ENCODE results near the gene TSPAN18. TPM values are rescaled to one million over a fixed set of nuclear protein-coding genes. Genes with fewer than 3 reads are reported as not detected.

TSPAN18 gene
- total and polyA plus RNA-seq, 2 experiments from 2014 or later: 0.20 to 0.54 TPM

DNA sequence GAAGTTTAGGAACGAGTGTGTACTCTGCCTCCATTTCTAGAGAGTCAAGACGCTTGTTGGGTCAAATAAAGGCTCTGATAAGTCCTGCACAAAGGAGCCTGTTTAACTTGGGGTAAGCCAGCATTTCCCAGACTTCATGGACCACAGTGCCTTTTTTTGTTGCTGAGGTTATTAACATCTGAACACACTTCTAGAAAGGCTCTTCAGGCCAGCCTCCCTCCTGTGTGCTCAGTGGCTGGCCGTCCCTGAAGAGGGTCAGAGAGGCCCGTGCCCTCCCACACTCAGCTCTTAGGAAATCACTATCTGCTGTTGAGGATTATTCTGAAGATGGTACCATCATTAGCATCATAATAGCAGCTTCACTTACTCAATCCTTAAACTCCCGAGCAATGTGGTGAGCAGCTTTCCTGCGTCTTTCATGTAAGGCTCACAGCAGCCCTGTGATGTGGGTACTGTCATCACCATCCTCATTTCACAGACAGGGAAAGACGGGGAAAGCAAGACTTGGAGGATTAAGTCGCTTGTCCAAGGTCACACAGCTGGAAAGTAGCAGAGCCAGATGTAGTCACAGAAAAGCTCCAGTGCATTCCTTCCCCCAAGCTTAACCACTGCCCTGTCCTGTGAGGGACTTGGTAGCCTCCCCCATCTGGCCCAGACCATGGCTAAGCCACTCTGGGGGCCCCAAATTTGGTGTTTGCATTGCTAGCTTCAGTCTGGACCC lies 71.3 kb downstream of the TSPAN18 start:
- H3K27ac ChIP-seq: no peak overlapping the region
- H3K9ac ChIP-seq: no peak overlapping the region
- in situ Hi-C loops (cut with MboI): no loop called here
- no peaks in the 10 kb centered on the region for H3F3A ChIP-seq (ENCODE audit: insufficient read depth)
- no peak overlapping the region for H2AFZ ChIP-seq
- no peaks in the 10 kb centered on the region for H3K36me3 ChIP-seq (ENCODE audit: low read depth)
- no peaks in the 10 kb centered on the region for H3K79me2 ChIP-seq (ENCODE audit: insufficient read depth)
- peak; percentile 38 for DNase-seq
- no peaks in the 10 kb centered on the region for H3K9me3 ChIP-seq (ENCODE audit: low read depth)
- no peaks in the 10 kb centered on the region for H4K20me1 ChIP-seq (ENCODE audit: insufficient read depth)
- TF ChIP-seq EZH2 (IDR thresholded peaks at IDR 0.05; ENCODE audit: insufficient read depth, poor library complexity, severe bottlenecking) (no peak), EZH2phosphoT487 (IDR thresholded peaks at IDR 0.05; ENCODE audit: insufficient read depth, low read depth) (no peak)
- no peaks in the 10 kb centered on the region for H3K4me1 ChIP-seq (ENCODE audit: insufficient read depth)
- peaks cover 64% of the 10 kb centered on the region for H3K27me3 ChIP-seq (replicated peaks; ENCODE audit: insufficient read depth)
- no peak overlapping the region for H3K4me3 ChIP-seq
- WGBS, 2 experiments (ENCODE audit: low coverage in 1 of 2, low lambda C conversion rate in 2 of 2, missing lambda C conversion rate in 2 of 2): 22% methylated on average over 8 of the region's 8 CpGs
- H3K9me2 ChIP-seq (ENCODE audit: insufficient read depth): no peaks in the 10 kb centered on the region
- no peak overlapping the region for H3K4me2 ChIP-seq (ENCODE audit: unreplicated experiment)

- DNase-seq: no peak
- no peaks in the 10 kb centered on the region for H3K9me2 ChIP-seq (ENCODE audit: insufficient read depth)
- H3K4me2 ChIP-seq (ENCODE audit: unreplicated experiment): no peak overlapping the region
- no peaks in the 10 kb centered on the region for H3K36me3 ChIP-seq (ENCODE audit: low read depth)
- no peaks in the 10 kb centered on the region for H3K4me1 ChIP-seq (ENCODE audit: insufficient read depth)
- in situ Hi-C loops (cut with MboI): no loop called here
- H3K9me3 ChIP-seq (ENCODE audit: low read depth): no peaks in the 10 kb centered on the region
- H3F3A ChIP-seq (ENCODE audit: insufficient read depth): no peaks in the 10 kb centered on the region
- peaks cover 64% of the 10 kb centered on the region for H3K27me3 ChIP-seq (replicated peaks; ENCODE audit: insufficient read depth)
- no peak for TF ChIP-seq EZH2 (IDR thresholded peaks at IDR 0.05; ENCODE audit: insufficient read depth, poor library complexity, severe bottlenecking)
- TF ChIP-seq EZH2phosphoT487 (IDR thresholded peaks at IDR 0.05; ENCODE audit: insufficient read depth, low read depth): no peak
- H4K20me1 ChIP-seq (ENCODE audit: insufficient read depth): no peaks in the 10 kb centered on the region
- H3K9ac ChIP-seq: no peak overlapping the region
- no peak overlapping the region for H3K27ac ChIP-seq
- no peaks in the 10 kb centered on the region for H3K79me2 ChIP-seq (ENCODE audit: insufficient read depth)
- H3K4me3 ChIP-seq: no peak overlapping the region
- no peak overlapping the region for H2AFZ ChIP-seq
These were observed 71.8 kb downstream of the TSPAN18 start for GRCh38 chr11:44798607-44798972.

- no peaks in the 10 kb centered on the region for H3K9me2 ChIP-seq (ENCODE audit: insufficient read depth)
- H4K20me1 ChIP-seq (ENCODE audit: insufficient read depth): no peaks in the 10 kb centered on the region
- H3K27me3 ChIP-seq (replicated peaks; ENCODE audit: insufficient read depth): peaks cover 64% of the 10 kb centered on the region
- H3K27ac ChIP-seq: no peak overlapping the region
- H3K4me1 ChIP-seq (ENCODE audit: insufficient read depth): no peaks in the 10 kb centered on the region
- H3K4me3 ChIP-seq: no peak overlapping the region
- in situ Hi-C loops (cut with MboI): no loop called here
- H3K4me2 ChIP-seq (ENCODE audit: unreplicated experiment): no peak overlapping the region
- no peak for DNase-seq
- H3K79me2 ChIP-seq (ENCODE audit: insufficient read depth): no peaks in the 10 kb centered on the region
- no peaks in the 10 kb centered on the region for H3K9me3 ChIP-seq (ENCODE audit: low read depth)
- H2AFZ ChIP-seq: no peak overlapping the region
- H3K9ac ChIP-seq: no peak overlapping the region
- no peak for TF ChIP-seq EZH2phosphoT487 (IDR thresholded peaks at IDR 0.05; ENCODE audit: insufficient read depth, low read depth)
- H3K36me3 ChIP-seq (ENCODE audit: low read depth): no peaks in the 10 kb centered on the region
- 64 to 72% methylated on average over 10 of the region's 10 CpGs for WGBS, 2 experiments (ENCODE audit: low coverage in 1 of 2, low lambda C conversion rate in 2 of 2, missing lambda C conversion rate in 2 of 2)
- H3F3A ChIP-seq (ENCODE audit: insufficient read depth): no peaks in the 10 kb centered on the region
These were observed 72.2 kb downstream of the TSPAN18 start for GRCh38 chr11:44799012-44799411.

GRCh38 chr11:44802347-44802746 lies 75.6 kb downstream of the TSPAN18 start:
- Histone ChIP-seq H3K9me3 (ENCODE audit: low read depth) (no peaks in the 10 kb centered on the region), H3K4me1 (ENCODE audit: insufficient read depth) (no peaks in the 10 kb centered on the region), H3K27ac (no peak overlapping the region), H4K20me1 (ENCODE audit: insufficient read depth) (no peaks in the 10 kb centered on the region), H3K79me2 (ENCODE audit: insufficient read depth) (no peaks in the 10 kb centered on the region), H3K9me2 (ENCODE audit: insufficient read depth) (no peaks in the 10 kb centered on the region), H3K4me2 (ENCODE audit: unreplicated experiment) (no peak overlapping the region), H3F3A (ENCODE audit: insufficient read depth) (0 out of 2 replicates have a peak, but pooled peaks cover 5% of the 10 kb centered on the region), H3K9ac (no peak overlapping the region), H3K4me3 (no peak overlapping the region), H3K27me3 (replicated peaks; ENCODE audit: insufficient read depth) (peaks cover 69% of the 10 kb centered on the region), H2AFZ (no peak overlapping the region), H3K36me3 (ENCODE audit: low read depth) (no peaks in the 10 kb centered on the region)
- no peak for DNase-seq
- in situ Hi-C loops (cut with MboI): no loop called here
- no peak for TF ChIP-seq EZH2phosphoT487 (IDR thresholded peaks at IDR 0.05; ENCODE audit: insufficient read depth, low read depth)
- TF ChIP-seq EZH2 (IDR thresholded peaks at IDR 0.05; ENCODE audit: insufficient read depth, poor library complexity, severe bottlenecking): no peak

DNA sequence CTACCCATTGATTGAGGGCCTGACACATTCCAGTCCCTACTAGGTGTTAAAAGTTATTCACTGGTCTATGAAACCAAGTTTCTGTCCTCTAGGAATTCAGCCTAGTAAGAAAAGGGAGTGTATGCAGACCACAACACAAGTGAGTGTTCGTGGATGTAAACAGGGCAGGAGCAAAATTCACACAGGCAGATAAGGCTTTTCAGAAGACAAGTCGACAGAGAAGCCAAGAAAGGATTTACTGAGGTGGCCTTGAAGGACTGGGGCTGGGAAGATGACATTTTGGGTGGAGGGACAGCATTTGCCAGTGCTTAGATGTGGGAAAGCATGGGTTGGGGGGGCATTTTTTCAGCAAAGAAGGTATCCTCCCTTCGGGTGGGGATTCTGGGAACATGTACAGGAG lies 76.2 kb downstream of the TSPAN18 start:
- Histone ChIP-seq H3K36me3 (ENCODE audit: low read depth) (no peaks in the 10 kb centered on the region), H3K27ac (no peak overlapping the region), H3K4me2 (ENCODE audit: unreplicated experiment) (no peak overlapping the region), H2AFZ (no peak overlapping the region), H4K20me1 (ENCODE audit: insufficient read depth) (no peaks in the 10 kb centered on the region), H3K9ac (no peak overlapping the region), H3K9me3 (ENCODE audit: low read depth) (no peaks in the 10 kb centered on the region), H3K27me3 (replicated peaks; ENCODE audit: insufficient read depth) (peaks cover 69% of the 10 kb centered on the region), H3K4me3 (no peak overlapping the region), H3K79me2 (ENCODE audit: insufficient read depth) (no peaks in the 10 kb centered on the region), H3K9me2 (ENCODE audit: insufficient read depth) (no peaks in the 10 kb centered on the region), H3F3A (ENCODE audit: insufficient read depth) (0 out of 2 replicates have a peak, but pooled peaks cover 5% of the 10 kb centered on the region), H3K4me1 (ENCODE audit: insufficient read depth) (no peaks in the 10 kb centered on the region)
- no peak for DNase-seq
- TF ChIP-seq EZH2 (IDR thresholded peaks at IDR 0.05; ENCODE audit: insufficient read depth, poor library complexity, severe bottlenecking) (no peak), EZH2phosphoT487 (IDR thresholded peaks at IDR 0.05; ENCODE audit: insufficient read depth, low read depth) (no peak)
- WGBS, 2 experiments (ENCODE audit: low coverage in 1 of 2, low lambda C conversion rate in 2 of 2, missing lambda C conversion rate in 2 of 2): 43 to 53% methylated on average over 3 of the region's 3 CpGs
- in situ Hi-C loops (cut with MboI): no loop called here

Data from GM23248 (cell line).